IPS-15b (cell line): ENCODE results near the gene UNC79.

Source experiments
- H3K27me3 ChIP-seq: one replicate; pipeline ENCODE4 v1.6.1; 2013; ENCODE audit warnings: low read length; ENCODE audit not compliant: control insufficient read depth, insufficient read depth
- H3K36me3 ChIP-seq: one replicate; pipeline ENCODE4 v1.6.1; 2013; ENCODE audit warnings: low read length; ENCODE audit not compliant: control insufficient read depth, insufficient read depth
- H3K4me1 ChIP-seq: one replicate; pipeline ENCODE4 v1.6.1; 2013; ENCODE audit warnings: mild to moderate bottlenecking, low read length; ENCODE audit not compliant: control insufficient read depth, insufficient read depth
- H3K4me3 ChIP-seq: one replicate; pipeline ENCODE4 v1.5.1; 2013; ENCODE audit warnings: low read depth, low read length
- H3K9ac ChIP-seq: one replicate; pipeline ENCODE4 v1.6.1; 2013; ENCODE audit warnings: low read depth, mild to moderate bottlenecking, low read length
- H3K9me3 ChIP-seq: one replicate; pipeline ENCODE4 v1.6.1; 2013; ENCODE audit warnings: mild to moderate bottlenecking, low read length; ENCODE audit not compliant: control insufficient read depth, insufficient read depth

UNC79 gene

GRCh38 chr14:93701562-93701961 is 270.8 kb downstream of the UNC79 start:
- Histone ChIP-seq H3K36me3 (no peaks in the 10 kb centered on the region), H3K27me3 (no peaks in the 10 kb centered on the region), H3K9ac (no peak overlapping the region), H3K4me3 (no peak overlapping the region), H3K4me1 (no peaks in the 10 kb centered on the region), H3K9me3 (no peaks in the 10 kb centered on the region)

GRCh38 chr14:93702946-93703345 is 272.2 kb downstream of the UNC79 start:
- no peaks in the 10 kb centered on the region for H3K9me3 ChIP-seq
- H3K4me1 ChIP-seq, result no peaks in the 10 kb centered on the region
- no peak overlapping the region for H3K4me3 ChIP-seq
- H3K36me3 ChIP-seq, result no peaks in the 10 kb centered on the region
- no peak overlapping the region for H3K9ac ChIP-seq
- no peaks in the 10 kb centered on the region for H3K27me3 ChIP-seq

- no peaks in the 10 kb centered on the region for H3K36me3 ChIP-seq
- no peak overlapping the region for H3K4me3 ChIP-seq
- no peaks in the 10 kb centered on the region for H3K4me1 ChIP-seq
- no peaks in the 10 kb centered on the region for H3K9me3 ChIP-seq
- no peak overlapping the region for H3K9ac ChIP-seq
- no peaks in the 10 kb centered on the region for H3K27me3 ChIP-seq
Observed at GRCh38 chr14:93703941-93704340, 273.2 kb downstream of the UNC79 start.

GRCh38 chr14:93705513-93706156 is 274.9 kb downstream of the UNC79 start:
- H3K9ac ChIP-seq, result no peak overlapping the region
- no peaks in the 10 kb centered on the region for H3K4me1 ChIP-seq
- H3K9me3 ChIP-seq, result no peaks in the 10 kb centered on the region

GRCh38 chr14:93706360-93706955 is 275.7 kb downstream of the UNC79 start:
- H3K9ac ChIP-seq, result no peak overlapping the region
- no peak overlapping the region for H3K4me3 ChIP-seq
- H3K4me1 ChIP-seq, result no peaks in the 10 kb centered on the region
- H3K36me3 ChIP-seq, result no peaks in the 10 kb centered on the region
- H3K9me3 ChIP-seq, result no peaks in the 10 kb centered on the region
- H3K27me3 ChIP-seq, result no peaks in the 10 kb centered on the region

More at GRCh38 chr14:93705513-93706156, 274.9 kb downstream of the UNC79 start:
- H3K36me3 ChIP-seq, result no peaks in the 10 kb centered on the region
- H3K4me3 ChIP-seq, result no peak overlapping the region
- no peaks in the 10 kb centered on the region for H3K27me3 ChIP-seq

- Histone ChIP-seq H3K9ac (no peak overlapping the region), H3K9me3 (no peaks in the 10 kb centered on the region), H3K4me3 (no peak overlapping the region), H3K36me3 (no peaks in the 10 kb centered on the region), H3K27me3 (no peaks in the 10 kb centered on the region), H3K4me1 (no peaks in the 10 kb centered on the region)
Observed at GRCh38 chr14:93707475-93707874, 276.7 kb downstream of the UNC79 start.

- Histone ChIP-seq H3K27me3 (no peaks in the 10 kb centered on the region), H3K4me3 (no peak overlapping the region), H3K36me3 (no peaks in the 10 kb centered on the region), H3K4me1 (peaks cover 3% of the 10 kb centered on the region), H3K9ac (no peak overlapping the region), H3K9me3 (no peaks in the 10 kb centered on the region)
Observed at GRCh38 chr14:93708311-93708734, 277.6 kb downstream of the UNC79 start.

GRCh38 chr14:93708800-93709199 is 278.1 kb downstream of the UNC79 start:
- Histone ChIP-seq H3K27me3 (no peaks in the 10 kb centered on the region), H3K9me3 (no peaks in the 10 kb centered on the region), H3K4me3 (no peak overlapping the region), H3K4me1 (peaks cover 3% of the 10 kb centered on the region), H3K36me3 (no peaks in the 10 kb centered on the region), H3K9ac (no peak overlapping the region)

- Histone ChIP-seq H3K9ac (no peak overlapping the region), H3K4me1 (peaks cover 3% of the 10 kb centered on the region), H3K27me3 (no peaks in the 10 kb centered on the region), H3K36me3 (no peaks in the 10 kb centered on the region), H3K9me3 (no peaks in the 10 kb centered on the region), H3K4me3 (no peak overlapping the region)
Observed at GRCh38 chr14:93709249-93709648, 278.5 kb downstream of the UNC79 start.

GRCh38 chr14:93712079-93712837 is 281.5 kb downstream of the UNC79 start:
- Histone ChIP-seq H3K36me3 (no peaks in the 10 kb centered on the region), H3K9me3 (no peaks in the 10 kb centered on the region), H3K27me3 (no peaks in the 10 kb centered on the region), H3K4me1 (peaks cover 3% of the 10 kb centered on the region), H3K4me3 (no peak overlapping the region), H3K9ac (no peak overlapping the region)

GRCh38 chr14:93712838-93713724 is 282.3 kb downstream of the UNC79 start:
- H3K9me3 ChIP-seq, result no peaks in the 10 kb centered on the region

More at GRCh38 chr14:93712838-93713724, 282.3 kb downstream of the UNC79 start:
- Histone ChIP-seq H3K36me3 (no peaks in the 10 kb centered on the region), H3K4me1 (peaks cover 3% of the 10 kb centered on the region), H3K9ac (no peak overlapping the region), H3K4me3 (no peak overlapping the region), H3K27me3 (no peaks in the 10 kb centered on the region)
